H1 (cell line): ENCODE data around the gene NPHP4.

Experiments used
- ATF3 ChIP-seq: IDR thresholded peaks from 2 replicates; pipeline ENCODE4 v1.6.1; 2011; ENCODE audit warnings: low read depth, mild to moderate bottlenecking, low read length; ENCODE audit not compliant: insufficient read depth
- CTCF ChIP-seq, 3 experiments: IDR thresholded peaks; 1 replicate in 2 of 3; 2 replicates in 1 of 3; pipeline versions ENCODE4 v1.5.1 to v1.6.1; 2011; ENCODE audit warnings: low read length in 3 of 3, mild to moderate bottlenecking in 3 of 3, inconsistent platforms in 2 of 3, low read depth in 1 of 3, moderate library complexity in 1 of 3; ENCODE audit not compliant: insufficient read depth in 1 of 3; ENCODE audit errors: control extremely low read depth in 1 of 3
- EP300 ChIP-seq, 2 experiments: IDR thresholded peaks; 1 replicate in 1 of 2; 2 replicates in 1 of 2; pipeline ENCODE4 v1.6.1; 2011 to 2012; ENCODE audit warnings: low read depth in 2 of 2, low read length in 2 of 2, mild to moderate bottlenecking in 2 of 2, borderline replicate concordance in 1 of 2, inconsistent platforms in 1 of 2, moderate library complexity in 1 of 2
- GABPA ChIP-seq: IDR thresholded peaks from 2 replicates; pipeline ENCODE4 v1.6.1; 2011; ENCODE audit warnings: mild to moderate bottlenecking, low read length, moderate library complexity, borderline replicate concordance; ENCODE audit not compliant: insufficient read depth
- MAX ChIP-seq: IDR thresholded peaks from 2 replicates; pipeline ENCODE4 v1.6.1; 2012; ENCODE audit warnings: inconsistent platforms
- POLR2A ChIP-seq, 2 experiments: IDR thresholded peaks; 1 replicate in 1 of 2; 2 replicates in 1 of 2; pipeline ENCODE4 v1.6.1; 2011; ENCODE audit warnings: low read depth in 2 of 2, low read length in 2 of 2, mild to moderate bottlenecking in 2 of 2; ENCODE audit errors: control extremely low read depth in 1 of 2
- SIX5 ChIP-seq: IDR thresholded peaks from 2 replicates; pipeline ENCODE4 v1.6.1; 2011; ENCODE audit warnings: mild to moderate bottlenecking, low read depth, low read length
- SP4 ChIP-seq: IDR thresholded peaks from 2 replicates; pipeline ENCODE4 v1.6.1; 2012; ENCODE audit warnings: low read length, inconsistent platforms
- TAF1 ChIP-seq: IDR thresholded peaks from 2 replicates; pipeline ENCODE4 v1.6.1; 2011; ENCODE audit warnings: mild to moderate bottlenecking, low read depth, low read length
- ZNF274 ChIP-seq: IDR thresholded peaks from 2 replicates; pipeline ENCODE4 v1.7.0; 2012; ENCODE audit warnings: low read length, borderline replicate concordance; ENCODE audit errors: extremely low read depth

GRCh38 chr1:5835179-5835562 lies 157.1 kb downstream of the NPHP4 start:
- TF ChIP-seq TAF1 (no peak), CTCF (IDR thresholded peaks at IDR 0.05; ENCODE audit: control extremely low read depth in 1 of 3, insufficient read depth in 1 of 3, low read depth in 1 of 3, low read length in 3 of 3) (no peak), SIX5 (no peak), ATF3 (no peak), POLR2A (IDR thresholded peaks at IDR 0.05; ENCODE audit: control extremely low read depth in 1 of 2, low read depth in 2 of 2, low read length in 2 of 2) (no peak), SP4 (no peak), GABPA (no peak), ZNF274 (no peak), EP300 (IDR thresholded peaks at IDR 0.05; ENCODE audit: borderline replicate concordance in 1 of 2, low read depth in 2 of 2, low read length in 2 of 2) (no peak), MAX (no peak)
